Caco-2 (cell line): ENCODE results near the gene ACTR6. TPM values are rescaled to one million over a fixed set of nuclear protein-coding genes. Genes with fewer than 3 reads are reported as not detected.
A peak's percentile ranks its signal among the peaks of the same experiment; 100 is the strongest.
"Not testable (repeated sequence)": the region's sequence is repeated elsewhere in the genome, so short reads cannot be mapped to it uniquely, and the experiment has no call there.

Experiments used
- BruUV-seq: library from RNA; stranded (reverse); fragments of 400-500 nt; replicated peaks from 2 replicates; lab custom pipeline; 2021; lab: Mats Ljungman, UMichigan
- CTCF ChIA-PET: fragments of 300-600 bp; sonication (Branson Sonifier 250); formaldehyde crosslinking; loops from one replicate; lab custom pipeline; 2022; ENCODE audit warnings: antibody characterized with exemption; lab: Charles Lee
- POLR2A ChIA-PET: fragments of 300-600 bp; sonication (Branson Sonifier 250); formaldehyde crosslinking; loops from one replicate; lab custom pipeline; 2022; ENCODE audit warnings: antibody characterized with exemption; lab: Charles Lee
- DNase-seq, 2 experiments: peaks; one replicate each; pipeline versions ENCODE4 v3.0.0 to v3.0.0-alpha.2; 2020 to 2022
- H3K27me3 ChIP-seq: replicated peaks from 2 replicates; pipeline ENCODE4 v1.6.0; 2011; ENCODE audit warnings: low read length; ENCODE audit not compliant: control insufficient read depth, insufficient read depth
- H3K36me3 ChIP-seq: 2 replicates; pipeline ENCODE4 v1.5.1; 2011; ENCODE audit warnings: low read length; ENCODE audit not compliant: control insufficient read depth, insufficient read depth
- H3K4me1 ChIP-seq: fragments of 250-450 bp; sonication (Bioruptor Pico); 2 replicates; pipeline ENCODE4 v1.5.1; 2020; ENCODE audit warnings: mild to moderate bottlenecking
- H3K4me3 ChIP-seq: 2 replicates; pipeline ENCODE4 v1.5.1; 2011; ENCODE audit warnings: low read depth, mild to moderate bottlenecking, control low read depth, low read length
- H3K9me3 ChIP-seq: fragments of 250-450 bp; sonication (Bioruptor Pico); 2 replicates; pipeline ENCODE4 v1.5.1; 2020; ENCODE audit warnings: mild to moderate bottlenecking, moderate library complexity
- H3K27ac Mint-ChIP-seq: one replicate; pipeline ENCODE4 v1.8.0; 2022; ENCODE audit warnings: mixed read lengths; ENCODE audit not compliant: unreplicated experiment
- H3K27me3 Mint-ChIP-seq: one replicate; pipeline ENCODE4 v1.8.0; 2022; ENCODE audit warnings: mixed read lengths; ENCODE audit not compliant: insufficient read depth, unreplicated experiment
- H3K36me3 Mint-ChIP-seq: one replicate; pipeline ENCODE4 v1.8.0; 2022; ENCODE audit warnings: mild to moderate bottlenecking, mixed read lengths; ENCODE audit not compliant: insufficient read depth, unreplicated experiment
- H3K4me1 Mint-ChIP-seq: one replicate; pipeline ENCODE4 v1.8.0; 2022; ENCODE audit warnings: low read depth, mixed read lengths; ENCODE audit not compliant: unreplicated experiment
- H3K4me3 Mint-ChIP-seq: one replicate; pipeline ENCODE4 v1.8.0; 2022; ENCODE audit warnings: mild to moderate bottlenecking, moderate library complexity, mixed read lengths; ENCODE audit not compliant: unreplicated experiment
- H3K9me3 Mint-ChIP-seq: one replicate; pipeline ENCODE4 v1.8.0; 2022; ENCODE audit warnings: mixed read lengths; ENCODE audit not compliant: unreplicated experiment
- intact Hi-C: fragments of 100-400 bp; cut with micrococcal nuclease; formaldehyde crosslinking; loops from one replicate; pipeline ENCODE4 v1.10.0; 2022; ENCODE audit not compliant: unreplicated experiment
- total RNA-seq: library from RNA; stranded (reverse); gene quantifications from 2 replicates; pipeline ENCODE4 v1.2.3, GENCODE V29; 2022
- TF ChIP-seq, protein P1 (sequence below), 2 experiments: fragments of 200-600 bp in 1 of 2; IDR thresholded peaks; 1 replicate in 1 of 2; 2 replicates in 1 of 2; pipeline versions ENCODE4 v1.5.1 to v1.8.0; 2011 to 2022; ENCODE audit warnings: antibody characterized with exemption in 1 of 2, control low read depth in 1 of 2, inconsistent platforms in 1 of 2, low read depth in 1 of 2, low read length in 1 of 2, mild to moderate bottlenecking in 1 of 2, moderate library complexity in 1 of 2; ENCODE audit not compliant: insufficient read depth in 1 of 2, severe bottlenecking in 1 of 2, unreplicated experiment in 1 of 2

Gene ACTR6
- total RNA-seq, 1 experiment from 2014 or later = 26.0 TPM

DNA sequence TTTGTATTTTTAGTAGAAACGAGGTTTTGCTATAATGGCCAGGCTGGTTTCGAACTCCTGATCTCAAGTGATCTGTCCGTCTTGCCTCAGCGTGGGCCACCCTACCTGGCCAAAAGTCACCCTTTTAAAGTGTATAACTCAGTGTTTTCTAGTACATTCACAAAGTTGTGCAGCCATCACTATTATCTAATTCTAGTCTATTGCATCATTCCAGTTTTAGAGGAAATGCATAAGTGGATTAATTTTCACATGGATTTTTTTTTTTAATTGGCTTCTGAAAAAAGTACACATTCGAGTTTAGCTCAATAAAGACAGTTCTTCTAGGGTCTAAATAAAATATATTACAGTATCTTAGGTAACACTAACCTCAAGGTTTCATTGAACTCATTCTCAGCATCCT is 62.5 kb downstream of the ACTR6 start:
- TF ChIP-seq, protein P1, sequence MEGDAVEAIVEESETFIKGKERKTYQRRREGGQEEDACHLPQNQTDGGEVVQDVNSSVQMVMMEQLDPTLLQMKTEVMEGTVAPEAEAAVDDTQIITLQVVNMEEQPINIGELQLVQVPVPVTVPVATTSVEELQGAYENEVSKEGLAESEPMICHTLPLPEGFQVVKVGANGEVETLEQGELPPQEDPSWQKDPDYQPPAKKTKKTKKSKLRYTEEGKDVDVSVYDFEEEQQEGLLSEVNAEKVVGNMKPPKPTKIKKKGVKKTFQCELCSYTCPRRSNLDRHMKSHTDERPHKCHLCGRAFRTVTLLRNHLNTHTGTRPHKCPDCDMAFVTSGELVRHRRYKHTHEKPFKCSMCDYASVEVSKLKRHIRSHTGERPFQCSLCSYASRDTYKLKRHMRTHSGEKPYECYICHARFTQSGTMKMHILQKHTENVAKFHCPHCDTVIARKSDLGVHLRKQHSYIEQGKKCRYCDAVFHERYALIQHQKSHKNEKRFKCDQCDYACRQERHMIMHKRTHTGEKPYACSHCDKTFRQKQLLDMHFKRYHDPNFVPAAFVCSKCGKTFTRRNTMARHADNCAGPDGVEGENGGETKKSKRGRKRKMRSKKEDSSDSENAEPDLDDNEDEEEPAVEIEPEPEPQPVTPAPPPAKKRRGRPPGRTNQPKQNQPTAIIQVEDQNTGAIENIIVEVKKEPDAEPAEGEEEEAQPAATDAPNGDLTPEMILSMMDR (IDR thresholded peaks at IDR 0.05; ENCODE audit: insufficient read depth in 1 of 2, low read depth in 1 of 2, low read length in 1 of 2, severe bottlenecking in 1 of 2, unreplicated experiment in 1 of 2) = no peak
- intact Hi-C loops = no loop called here
- Mint-ChIP-seq H3K27me3 (no peaks in the 10 kb centered on the region), H3K4me1 (peaks cover 6% of the 10 kb centered on the region), H3K36me3 (peaks cover 11% of the 10 kb centered on the region), H3K27ac (no peak overlapping the region), H3K4me3 (no peak overlapping the region), H3K9me3 (no peaks in the 10 kb centered on the region)
- POLR2A ChIA-PET = no interaction called here
- CTCF ChIA-PET = no interaction called here
- H3K4me1 ChIP-seq = no peaks in the 10 kb centered on the region
- no peak overlapping the region for H3K4me3 ChIP-seq
- no TSS peak for BruUV-seq
- DNase-seq = no peak
- H3K9me3 ChIP-seq = no peaks in the 10 kb centered on the region
- no peaks in the 10 kb centered on the region for H3K27me3 ChIP-seq
- H3K36me3 ChIP-seq = no peaks in the 10 kb centered on the region

DNA sequence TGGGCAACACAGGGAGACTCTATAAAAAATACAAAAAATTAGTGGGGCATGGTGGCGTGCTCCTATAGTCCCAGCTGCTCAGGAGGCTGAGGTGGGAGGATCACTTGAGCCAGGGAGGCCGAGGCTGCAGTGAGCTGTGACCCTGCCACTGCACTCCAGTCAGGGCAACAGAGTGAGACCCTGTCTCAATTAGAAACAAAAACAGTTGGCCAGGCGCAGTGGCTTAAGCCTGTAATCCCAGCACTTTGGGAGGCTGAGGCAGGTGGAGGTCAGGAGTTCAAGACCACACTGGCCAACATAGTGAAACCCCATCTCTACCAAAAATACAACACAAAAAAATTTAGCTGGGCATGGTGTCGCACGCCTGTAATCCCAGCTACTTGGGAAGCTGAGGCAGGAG is 64.5 kb downstream of the ACTR6 start:
- H3K9me3 Mint-ChIP-seq, intact Hi-C loops: not testable (repeated sequence)

DNA sequence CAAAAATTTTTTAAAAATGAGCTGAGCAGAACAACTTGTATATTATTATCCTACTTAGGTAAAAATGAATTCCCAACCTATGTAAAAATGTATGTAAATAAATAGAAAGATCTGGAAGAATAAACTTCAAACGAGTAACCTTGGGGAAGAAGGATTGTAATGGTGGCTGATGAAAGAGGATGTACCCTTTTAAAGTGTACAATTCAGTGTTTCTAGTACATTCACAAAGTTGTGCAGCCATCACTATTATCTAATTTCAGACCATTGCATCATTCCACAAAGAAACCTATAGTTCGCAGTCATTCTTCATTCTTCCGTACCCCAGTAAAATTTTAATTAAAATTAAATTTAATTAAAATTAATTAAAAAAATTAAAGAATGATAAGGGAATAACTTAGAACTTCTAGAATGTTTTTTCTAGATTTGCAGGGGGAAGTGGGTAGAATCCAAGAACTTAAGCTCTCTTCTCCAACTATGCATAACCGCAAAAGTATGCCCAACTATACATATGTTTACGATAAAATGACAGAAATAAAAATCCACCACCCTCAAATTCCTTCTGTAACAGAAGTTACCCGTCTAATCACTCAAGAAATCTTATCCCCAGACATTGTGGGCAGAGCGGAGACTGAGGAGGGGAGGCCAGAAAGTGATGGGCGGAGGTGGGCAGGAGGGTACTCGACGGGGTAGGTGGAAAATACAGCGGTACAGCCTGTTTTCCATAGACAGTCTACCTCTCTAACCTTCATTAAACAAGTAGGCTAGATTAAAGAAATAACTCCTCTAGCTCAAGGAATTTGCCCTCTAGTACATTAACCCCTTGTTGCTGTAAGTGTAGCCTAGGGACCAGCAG is 65.3 kb downstream of the ACTR6 start:
- Histone ChIP-seq H3K36me3 (no peaks in the 10 kb centered on the region), H3K4me1 (peaks cover 8% of the 10 kb centered on the region), H3K9me3 (no peaks in the 10 kb centered on the region), H3K4me3 (peak overlapping the region; percentile 76), H3K27me3 (no peaks in the 10 kb centered on the region)
- ChIA-PET CTCF (interaction anchor here (1.1 kb wide), 1 partner anchor 11 kb away, joined by 5 read pairs; no protein-coding TSS in a partner anchor), POLR2A (interaction anchor here (0.8 to 2.4 kb wide), 3 partner anchors 14 to 85 kb away, joined by 3 to 23 read pairs (median 3); no protein-coding TSS in a partner anchor)
- Mint-ChIP-seq H3K36me3 (peaks cover 8% of the 10 kb centered on the region), H3K9me3 (no peaks in the 10 kb centered on the region), H3K4me3 (peak overlapping the region; percentile 99), H3K27me3 (no peaks in the 10 kb centered on the region), H3K27ac (peak overlapping the region; percentile 98), H3K4me1 (peaks cover 16% of the 10 kb centered on the region)
- no peak for DNase-seq
- BruUV-seq = TSS peak; percentile 75
- intact Hi-C loops = loop anchor here (2.0 kb wide), 3 partner anchors 13 to 65 kb away; partner anchors contain the start of gene ACTR6
- TF ChIP-seq, protein P1 (IDR thresholded peaks at IDR 0.05; ENCODE audit: insufficient read depth in 1 of 2, low read depth in 1 of 2, low read length in 1 of 2, severe bottlenecking in 1 of 2, unreplicated experiment in 1 of 2) = no peak

More for the DNA sequence above, 64.5 kb downstream of the ACTR6 start:
- DNase-seq, H3K4me3 Mint-ChIP-seq, CTCF ChIA-PET, H3K36me3 ChIP-seq, H3K27ac Mint-ChIP-seq, H3K36me3 Mint-ChIP-seq, POLR2A ChIA-PET, H3K9me3 ChIP-seq, H3K4me1 ChIP-seq, H3K27me3 Mint-ChIP-seq, BruUV-seq, H3K27me3 ChIP-seq, H3K4me3 ChIP-seq: not testable (repeated sequence)
- peaks cover 16% of the 10 kb centered on the region for H3K4me1 Mint-ChIP-seq
